PC-9 (cell line): ENCODE results near the gene LEFTY1.

Experiments used
- EZH2 ChIP-seq: fragments of 200-600 bp; sonication (generic); IDR thresholded peaks from 2 replicates; pipeline ENCODE4 v1.8.0; 2017; ENCODE audit warnings: antibody characterized with exemption, low read depth
- TF ChIP-seq, protein P1 (sequence below): fragments of 200-600 bp; sonication (generic); conservative IDR thresholded peaks from 2 replicates; pipeline ENCODE4 v1.6.1; 2017; ENCODE audit warnings: mixed run types, antibody characterized with exemption, mild to moderate bottlenecking, moderate library complexity

DNA sequence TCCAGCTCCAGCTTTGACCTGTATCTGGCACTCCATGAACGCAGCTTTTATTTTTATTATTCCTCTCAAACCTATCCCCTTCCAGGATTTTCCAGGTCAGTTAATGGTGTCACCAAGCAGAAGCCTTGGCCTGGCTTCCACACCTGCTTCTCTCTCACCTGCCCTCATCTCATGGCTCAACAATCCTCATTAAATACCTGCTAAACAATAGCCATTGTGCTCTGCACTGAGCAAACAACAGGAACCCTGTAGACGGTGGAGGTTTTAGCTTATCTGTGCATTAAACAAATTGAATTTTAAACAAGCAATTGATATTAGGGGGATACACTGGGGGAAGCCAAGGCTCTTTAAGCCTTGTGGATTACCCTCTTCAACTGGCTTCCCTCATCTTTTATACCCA is 19.8 kb upstream of the LEFTY1 start:
- TF ChIP-seq, protein P1, sequence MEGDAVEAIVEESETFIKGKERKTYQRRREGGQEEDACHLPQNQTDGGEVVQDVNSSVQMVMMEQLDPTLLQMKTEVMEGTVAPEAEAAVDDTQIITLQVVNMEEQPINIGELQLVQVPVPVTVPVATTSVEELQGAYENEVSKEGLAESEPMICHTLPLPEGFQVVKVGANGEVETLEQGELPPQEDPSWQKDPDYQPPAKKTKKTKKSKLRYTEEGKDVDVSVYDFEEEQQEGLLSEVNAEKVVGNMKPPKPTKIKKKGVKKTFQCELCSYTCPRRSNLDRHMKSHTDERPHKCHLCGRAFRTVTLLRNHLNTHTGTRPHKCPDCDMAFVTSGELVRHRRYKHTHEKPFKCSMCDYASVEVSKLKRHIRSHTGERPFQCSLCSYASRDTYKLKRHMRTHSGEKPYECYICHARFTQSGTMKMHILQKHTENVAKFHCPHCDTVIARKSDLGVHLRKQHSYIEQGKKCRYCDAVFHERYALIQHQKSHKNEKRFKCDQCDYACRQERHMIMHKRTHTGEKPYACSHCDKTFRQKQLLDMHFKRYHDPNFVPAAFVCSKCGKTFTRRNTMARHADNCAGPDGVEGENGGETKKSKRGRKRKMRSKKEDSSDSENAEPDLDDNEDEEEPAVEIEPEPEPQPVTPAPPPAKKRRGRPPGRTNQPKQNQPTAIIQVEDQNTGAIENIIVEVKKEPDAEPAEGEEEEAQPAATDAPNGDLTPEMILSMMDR = no peak
- no peak for TF ChIP-seq EZH2
